H1 (cell line): Measurements from ENCODE around the gene GSG1L. TPM values are rescaled to one million over a fixed set of nuclear protein-coding genes. Genes with fewer than 3 reads are reported as not detected.

Experiments
- CTCF ChIA-PET: fragments of 300-600 bp; sonication (Branson Sonifier 250); formaldehyde crosslinking; loops from one replicate; lab custom pipeline; 2021; ENCODE audit not compliant: partially characterized antibody; lab: Charles Lee
- POLR2A ChIA-PET: fragments of 300-600 bp; sonication (Branson Sonifier 250); formaldehyde crosslinking; loops from one replicate; lab custom pipeline; 2021; ENCODE audit warnings: inconsistent platforms; ENCODE audit not compliant: partially characterized antibody; lab: Charles Lee
- DNase-seq, 2 experiments: peaks; one replicate each; pipeline versions ENCODE4 v3.0.0 to v3.0.0-alpha.2; 2010 to 2022; ENCODE audit warnings: low spot score in 2 of 2, low read depth in 1 of 2, mixed read lengths in 1 of 2
- FAIRE-seq: peaks from 2 replicates; lab custom pipeline; 2011; peaks lifted over from hg19 to GRCh38; lab: Jason Lieb, UNC
- H2AFZ ChIP-seq: 2 replicates; pipeline ENCODE4 v1.8.1; 2012; ENCODE audit warnings: low read length, inconsistent platforms
- H2AK5ac ChIP-seq: 2 replicates; pipeline ENCODE4 v1.6.1; 2013; ENCODE audit warnings: low read depth, low read length
- H2BK120ac ChIP-seq: replicated peaks from 2 replicates; pipeline ENCODE3; 2013; ENCODE audit warnings: low read depth, low read length, inconsistent platforms
- H2BK12ac ChIP-seq: 2 replicates; pipeline ENCODE4 v1.6.1; 2013; ENCODE audit warnings: low read depth, low read length
- H2BK15ac ChIP-seq: 2 replicates; pipeline ENCODE4 v1.6.1; 2013; ENCODE audit warnings: low read length
- H2BK20ac ChIP-seq: 2 replicates; pipeline ENCODE4 v1.6.1; 2013; ENCODE audit warnings: low read length
- H2BK5ac ChIP-seq: 2 replicates; pipeline ENCODE4 v1.6.1; 2013; ENCODE audit warnings: low read depth, low read length
- H3K14ac ChIP-seq: 2 replicates; pipeline ENCODE4 v1.6.1; 2013; ENCODE audit warnings: inconsistent platforms; ENCODE audit not compliant: insufficient read length
- H3K18ac ChIP-seq: 2 replicates; pipeline ENCODE4 v1.6.1; 2013; ENCODE audit warnings: low read length; ENCODE audit errors: extremely low read depth
- H3K23ac ChIP-seq: 2 replicates; pipeline ENCODE4 v1.6.1; 2013; ENCODE audit warnings: inconsistent platforms; ENCODE audit not compliant: insufficient read length
- H3K23me2 ChIP-seq: 2 replicates; pipeline ENCODE4 v1.6.1; 2013; ENCODE audit warnings: low read depth, low read length
- H3K27ac ChIP-seq: 2 replicates; pipeline ENCODE4 v1.6.1; 2011; ENCODE audit warnings: low read depth, low read length, inconsistent platforms
- H3K27me3 ChIP-seq, 4 experiments: replicated peaks in 1 of 4; 1 replicate in 1 of 4; 2 replicates in 3 of 4; pipeline versions ENCODE4 v1.6.1 to v1.8.1; 2011 to 2013; ENCODE audit warnings: low read length in 3 of 4, mild to moderate bottlenecking in 3 of 4, inconsistent platforms in 2 of 4, mixed read lengths in 2 of 4, moderate library complexity in 1 of 4; ENCODE audit not compliant: control insufficient read depth in 3 of 4, insufficient read depth in 3 of 4; ENCODE audit errors: extremely low read depth in 1 of 4
- H3K36me3 ChIP-seq, 4 experiments: 2 replicates each; pipeline versions ENCODE4 v1.6.1 to v1.8.1; 2011 to 2013; ENCODE audit warnings: mild to moderate bottlenecking in 4 of 4, low read length in 3 of 4, moderate library complexity in 2 of 4, control low read depth in 1 of 4, inconsistent platforms in 1 of 4; ENCODE audit not compliant: insufficient read depth in 4 of 4, control insufficient read depth in 2 of 4
- H3K4ac ChIP-seq: replicated peaks from 2 replicates; pipeline ENCODE3; 2013; ENCODE audit warnings: low read length, low read depth, mixed read lengths, inconsistent platforms; ENCODE audit not compliant: insufficient read length
- H3K4me1 ChIP-seq, 4 experiments: replicated peaks in 1 of 4; 1 replicate in 1 of 4; 2 replicates in 3 of 4; pipeline versions ENCODE4 v1.6.1 to v1.8.1; 2011 to 2013; ENCODE audit warnings: low read length in 3 of 4, inconsistent platforms in 2 of 4, mixed read lengths in 1 of 4; ENCODE audit not compliant: insufficient read depth in 4 of 4, control insufficient read depth in 3 of 4
- H3K4me2 ChIP-seq, 2 experiments: 2 replicates each; pipeline versions ENCODE4 v1.6.1 to v1.8.1; 2011 to 2013; ENCODE audit warnings: low read depth in 2 of 2, low read length in 2 of 2, control low read depth in 1 of 2, inconsistent platforms in 1 of 2, mild to moderate bottlenecking in 1 of 2; ENCODE audit not compliant: insufficient read depth in 1 of 2
- H3K4me3 ChIP-seq, 4 experiments: fragments of 200-600, 300-600 bp in 1 of 4; sonication (generic), shearing (Covaris generic), sonication (Bioruptor Twin) in 1 of 4; 2 replicates each; pipeline versions ENCODE4 v1.5.1 to v1.8.1; 2011 to 2016; ENCODE audit warnings: low read length in 4 of 4, low read depth in 3 of 4, control low read depth in 2 of 4, inconsistent platforms in 2 of 4, mild to moderate bottlenecking in 2 of 4, mixed read lengths in 1 of 4, moderate library complexity in 1 of 4; ENCODE audit not compliant: insufficient read depth in 2 of 4; ENCODE audit errors: extremely low read depth in 1 of 4
- H3K56ac ChIP-seq: replicated peaks from 2 replicates; pipeline ENCODE3; 2013; ENCODE audit warnings: low read depth, mild to moderate bottlenecking, mixed read lengths, low read length, inconsistent platforms; ENCODE audit not compliant: insufficient read length
- H3K79me1 ChIP-seq: 2 replicates; pipeline ENCODE4 v1.6.1; 2013; ENCODE audit warnings: low read depth, low read length, control low read depth
- H3K79me2 ChIP-seq, 2 experiments: 2 replicates each; pipeline versions ENCODE4 v1.6.1 to v1.8.1; 2012 to 2013; ENCODE audit warnings: low read length in 2 of 2, mild to moderate bottlenecking in 2 of 2, inconsistent platforms in 1 of 2; ENCODE audit not compliant: insufficient read depth in 2 of 2, control insufficient read depth in 1 of 2
- H3K9ac ChIP-seq, 4 experiments: replicated peaks in 1 of 4; 1 replicate in 1 of 4; 2 replicates in 3 of 4; pipeline versions ENCODE4 v1.6.1 to v1.8.1; 2011 to 2013; ENCODE audit warnings: low read depth in 3 of 4, low read length in 3 of 4, control low read depth in 2 of 4, mild to moderate bottlenecking in 2 of 4, moderate library complexity in 2 of 4, inconsistent platforms in 1 of 4; ENCODE audit errors: extremely low read depth in 1 of 4
- H3K9me3 ChIP-seq, 2 experiments: 2 replicates each; pipeline versions ENCODE4 v1.6.1 to v1.8.1; 2012 to 2013; ENCODE audit warnings: mild to moderate bottlenecking in 2 of 2, moderate library complexity in 2 of 2, control low read depth in 1 of 2, inconsistent platforms in 1 of 2, low read depth in 1 of 2, low read length in 1 of 2, mixed read lengths in 1 of 2; ENCODE audit not compliant: insufficient read depth in 2 of 2
- H4K20me1 ChIP-seq, 2 experiments: replicated peaks in 1 of 2; 2 replicates each; pipeline versions ENCODE3 to v1.8.1; 2011 to 2013; ENCODE audit warnings: inconsistent platforms in 2 of 2, low read length in 2 of 2, mild to moderate bottlenecking in 1 of 2; ENCODE audit not compliant: insufficient read depth in 2 of 2, control insufficient read depth in 1 of 2
- H4K5ac ChIP-seq: 2 replicates; pipeline ENCODE4 v1.6.1; 2013; ENCODE audit warnings: low read length, low read depth, mixed read lengths, inconsistent platforms; ENCODE audit not compliant: insufficient read length
- H4K8ac ChIP-seq: 2 replicates; pipeline ENCODE4 v1.8.0; 2013; ENCODE audit warnings: mild to moderate bottlenecking, moderate library complexity, low read length, inconsistent platforms; ENCODE audit not compliant: insufficient read depth; ENCODE audit errors: extremely low read depth
- H4K91ac ChIP-seq: replicated peaks from 2 replicates; pipeline ENCODE3; 2013; ENCODE audit warnings: low read length, mixed read lengths, inconsistent platforms; ENCODE audit not compliant: insufficient read length
- KDM1A ChIP-seq: fragments of 200-600, 300-600 bp; sonication (generic); IDR thresholded peaks from 2 replicates; pipeline ENCODE4 v1.7.1; 2016; ENCODE audit warnings: mild to moderate bottlenecking, low read length, borderline replicate concordance
- ZNF274 ChIP-seq: IDR thresholded peaks from 2 replicates; pipeline ENCODE4 v1.7.0; 2012; ENCODE audit warnings: low read length, borderline replicate concordance; ENCODE audit errors: extremely low read depth
- polyA plus RNA-seq, 7 experiments: library from polyadenylated mRNA; depleted of rRNA in 3 of 7; stranded (reverse) in 5 of 7; unstranded in 2 of 7; fragments of >200 nt in 5 of 7; fragments of 200-250 nt in 2 of 7; gene quantifications; 1 replicate in 5 of 7; 2 replicates in 1 of 7; 4 replicates in 1 of 7; pipeline versions ENCODE4 v1.2.1 to v1.2.3, GENCODE V29; 2011 to 2013; ENCODE audit warnings: missing spikeins in 2 of 7, mixed read lengths in 2 of 7
- total RNA-seq: library from RNA; stranded (reverse); fragmentation: NEBNext Ultra II Directional; extraction: Animal tissue kit (Norgen Biotek cat#: 25700); gene quantifications from 2 replicates; pipeline ENCODE4 v1.2.1, GENCODE V29; 2021

Gene GSG1L
- total and polyA plus RNA-seq, 2 of the 8 experiments (the other 6 are each of a cell fraction or from before 2014, with no cell fraction given) = 0.71 to 1.1 TPM

GRCh38 chr16:27962197-27962596 is 101.3 kb downstream of the GSG1L start:
- Histone ChIP-seq H3K36me3 (no peaks in the 10 kb centered on the region), H3K9me3 (peaks cover 0 to 4% of the 10 kb centered on the region in 2 experiments; a peak in 1 of 4 replicates), H3K4me3 (no peak overlapping the region), H2AK5ac (no peak overlapping the region), H3K4me2 (no peak overlapping the region), H2BK120ac (no peak overlapping the region), H3K56ac (no peak overlapping the region), H4K91ac (no peak overlapping the region), H4K5ac (no peak overlapping the region), H3K27me3 (no peaks in the 10 kb centered on the region), H3K4me1 (no peaks in the 10 kb centered on the region), H2BK5ac (no peak overlapping the region), H4K8ac (no peak overlapping the region), H3K79me2 (no peaks in the 10 kb centered on the region), H3K18ac (no peak overlapping the region), H3K4ac (no peak overlapping the region), H2AFZ (no peak overlapping the region), H2BK20ac (no peak overlapping the region), H3K23ac (no peak overlapping the region), H4K20me1 (peaks cover 0 to 2% of the 10 kb centered on the region in 2 experiments), H3K23me2 (no peaks in the 10 kb centered on the region), H2BK15ac (no peak overlapping the region), H2BK12ac (no peak overlapping the region), H3K14ac (no peak overlapping the region), H3K79me1 (no peaks in the 10 kb centered on the region; the same call in 1 of the 2 replicates), H3K9ac (no peak overlapping the region), H3K27ac (no peak overlapping the region)
- TF ChIP-seq ZNF274 (no peak), KDM1A (peak; percentile 86)
- DNase-seq = no peak
- POLR2A ChIA-PET = interaction anchor here (0.7 to 1.0 kb wide), 3 partner anchors 9 to 129 kb away, joined by 3 to 5 read pairs (median 3); no protein-coding TSS in a partner anchor
- CTCF ChIA-PET = interaction anchor here (0.8 to 1.5 kb wide), 4 partner anchors 17 to 109 kb away, joined by 3 to 5 read pairs (median 4); no protein-coding TSS in a partner anchor
- FAIRE-seq = no peak
